Duodenal mucosa (tissue), 2 donors: ENCODE data around the gene GABRB1.

ENCODE experiments used
- H3K27ac ChIP-seq: one replicate; pipeline ENCODE4 v1.7.0; 2013; ENCODE audit warnings: low read depth, low read length
- H3K27me3 ChIP-seq, 2 donors: one replicate each; pipeline ENCODE4 v1.7.0; 2013; ENCODE audit warnings: low read length in 2 of 2, control low read depth in 1 of 2; ENCODE audit not compliant: insufficient read depth in 2 of 2, control insufficient read depth in 1 of 2
- H3K36me3 ChIP-seq, 2 donors: one replicate each; pipeline ENCODE4 v1.7.0; 2013; ENCODE audit warnings: low read length in 2 of 2, control low read depth in 1 of 2; ENCODE audit not compliant: insufficient read depth in 2 of 2, control insufficient read depth in 1 of 2
- H3K4me1 ChIP-seq, 2 donors: one replicate each; pipeline ENCODE4 v1.7.0; 2013; ENCODE audit warnings: low read length in 2 of 2, control low read depth in 1 of 2; ENCODE audit not compliant: insufficient read depth in 2 of 2, control insufficient read depth in 1 of 2
- H3K4me3 ChIP-seq, 2 donors: one replicate each; pipeline ENCODE4 v1.7.0; 2013; ENCODE audit warnings: low read length in 2 of 2, low read depth in 1 of 2
- H3K9ac ChIP-seq, 2 donors: one replicate each; pipeline ENCODE4 v1.7.0; 2013; ENCODE audit warnings: low read length in 2 of 2, low read depth in 1 of 2
- H3K9me3 ChIP-seq, 2 donors: one replicate each; pipeline ENCODE4 v1.7.0; 2013; ENCODE audit warnings: low read length in 2 of 2, control low read depth in 1 of 2; ENCODE audit not compliant: control insufficient read depth in 1 of 2

The GABRB1 gene

DNA sequence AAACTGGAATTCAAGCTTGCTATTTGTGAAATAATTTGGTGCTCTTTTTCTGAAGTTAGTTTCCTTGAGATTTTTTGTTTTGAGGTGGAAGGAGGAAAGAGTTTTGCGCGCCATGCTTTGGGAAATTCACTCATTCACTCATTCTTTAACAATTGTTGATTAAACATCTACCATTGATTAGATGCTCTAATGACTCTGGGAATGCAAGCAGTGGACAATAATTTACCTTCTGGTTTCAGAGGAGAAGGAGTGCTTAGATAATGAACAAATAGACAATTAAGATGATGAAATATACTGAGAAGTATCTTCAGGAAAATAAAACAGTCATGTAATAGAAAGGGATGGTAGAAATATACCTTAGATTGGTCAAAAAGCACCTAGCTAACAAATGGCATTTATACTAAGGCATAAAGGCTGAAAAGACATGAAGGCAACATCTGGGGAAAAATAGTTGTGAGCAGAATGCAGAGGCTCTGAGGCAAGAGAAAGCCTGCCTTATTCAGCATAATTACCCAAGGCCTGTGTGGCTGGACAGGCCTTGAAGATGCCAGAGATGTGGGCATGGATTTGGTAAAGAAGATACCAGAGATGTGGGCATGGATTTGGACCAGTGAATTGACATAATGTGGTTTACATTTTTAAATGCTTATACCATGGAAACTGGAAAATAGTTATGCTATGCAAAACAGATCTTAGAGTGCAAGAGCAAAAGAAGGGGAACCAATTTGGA lies 434.9 kb downstream of the GABRB1 start:
- peaks cover 6 to 8% of the 10 kb centered on the region in 2 donors for H3K4me1 ChIP-seq
- H3K9ac ChIP-seq: no peak overlapping the region
- H3K27me3 ChIP-seq: no peaks in the 10 kb centered on the region
- no peak overlapping the region for H3K27ac ChIP-seq
- H3K4me3 ChIP-seq: no peak overlapping the region
- H3K9me3 ChIP-seq: no peaks in the 10 kb centered on the region
- no peaks in the 10 kb centered on the region for H3K36me3 ChIP-seq

DNA sequence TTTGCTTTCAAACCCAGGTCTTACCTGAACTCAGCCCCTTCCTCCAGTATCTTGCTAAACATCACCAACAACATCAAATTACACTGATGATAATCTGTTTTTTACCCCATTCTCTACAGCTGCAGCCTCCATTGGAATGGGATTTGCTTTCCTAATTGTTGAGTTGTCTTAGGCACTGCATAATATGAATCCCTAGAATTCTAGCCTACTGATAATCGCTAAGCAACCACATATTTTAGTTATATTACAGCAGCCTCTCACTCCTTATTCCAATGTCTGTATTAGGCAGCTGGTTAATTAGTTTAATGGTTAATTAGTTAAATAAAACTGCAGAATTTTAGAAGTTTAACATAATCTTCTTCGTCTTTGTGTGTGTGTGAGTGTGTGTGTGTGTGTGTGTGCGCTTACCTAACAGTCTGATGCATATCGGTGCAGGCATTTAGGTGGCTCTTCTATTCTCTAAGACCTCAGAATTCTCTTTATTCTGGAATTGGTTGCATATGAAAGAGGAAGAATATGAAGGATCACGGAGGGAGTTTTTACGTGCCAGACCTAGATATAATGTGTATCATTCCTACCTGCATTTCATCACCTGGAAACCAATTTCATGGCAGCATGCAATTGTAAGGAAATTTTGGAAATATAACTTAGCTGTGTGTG lies 437.5 kb downstream of the GABRB1 start:
- Histone ChIP-seq H3K27me3 (no peaks in the 10 kb centered on the region), H3K9ac (no peak overlapping the region), H3K4me1 (peaks cover 2 to 4% of the 10 kb centered on the region in 2 donors), H3K36me3 (no peaks in the 10 kb centered on the region), H3K4me3 (no peak overlapping the region), H3K9me3 (no peaks in the 10 kb centered on the region), H3K27ac (no peak overlapping the region)

DNA sequence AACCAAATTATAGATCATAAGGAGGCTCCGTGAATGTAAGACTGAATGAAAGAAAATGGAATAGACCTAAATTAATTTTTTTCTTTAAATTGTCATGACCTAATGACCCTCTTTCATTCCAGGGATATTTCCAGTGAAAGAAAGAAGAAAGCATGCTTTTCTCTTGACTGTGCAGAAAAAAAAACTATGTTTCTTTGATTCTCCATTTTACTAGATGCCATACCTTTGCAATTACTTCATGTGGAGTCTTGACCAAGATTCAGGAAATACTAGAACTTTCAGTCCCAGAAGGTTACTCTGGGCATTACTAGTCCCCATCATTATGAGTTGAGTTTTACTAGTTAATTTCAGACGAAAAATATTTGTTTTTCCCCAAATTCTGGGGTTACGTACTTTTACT lies 438.6 kb downstream of the GABRB1 start:
- H3K4me3 ChIP-seq: no peak overlapping the region
- no peak overlapping the region for H3K27ac ChIP-seq
- no peaks in the 10 kb centered on the region for H3K9me3 ChIP-seq
- H3K9ac ChIP-seq: no peak overlapping the region
- no peaks in the 10 kb centered on the region for H3K27me3 ChIP-seq
- H3K4me1 ChIP-seq: no peaks in the 10 kb centered on the region
- no peaks in the 10 kb centered on the region for H3K36me3 ChIP-seq

DNA sequence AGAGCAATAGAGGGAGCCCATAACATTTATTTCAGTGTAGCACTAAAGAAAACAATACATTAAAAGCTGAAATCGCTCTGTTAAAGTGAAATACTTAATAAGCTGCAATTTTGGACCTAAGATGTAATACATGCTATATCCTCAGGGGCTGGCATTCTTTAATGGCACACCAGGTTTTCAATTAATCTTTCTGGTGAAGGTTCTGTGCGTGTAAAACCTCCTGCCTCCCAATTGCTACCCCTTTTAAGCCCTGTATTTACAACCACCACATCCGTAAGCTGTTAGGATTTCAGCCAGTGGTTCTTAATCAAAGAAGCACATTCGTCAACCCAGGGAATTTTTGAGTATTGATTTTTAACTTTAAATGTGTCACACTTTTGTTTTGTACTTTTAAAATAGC lies 439.7 kb downstream of the GABRB1 start:
- H3K27me3 ChIP-seq: no peaks in the 10 kb centered on the region
- H3K36me3 ChIP-seq: no peaks in the 10 kb centered on the region
- no peaks in the 10 kb centered on the region for H3K4me1 ChIP-seq
- H3K4me3 ChIP-seq: no peak overlapping the region
- no peak overlapping the region for H3K27ac ChIP-seq
- H3K9me3 ChIP-seq: no peaks in the 10 kb centered on the region
- no peak overlapping the region for H3K9ac ChIP-seq

DNA sequence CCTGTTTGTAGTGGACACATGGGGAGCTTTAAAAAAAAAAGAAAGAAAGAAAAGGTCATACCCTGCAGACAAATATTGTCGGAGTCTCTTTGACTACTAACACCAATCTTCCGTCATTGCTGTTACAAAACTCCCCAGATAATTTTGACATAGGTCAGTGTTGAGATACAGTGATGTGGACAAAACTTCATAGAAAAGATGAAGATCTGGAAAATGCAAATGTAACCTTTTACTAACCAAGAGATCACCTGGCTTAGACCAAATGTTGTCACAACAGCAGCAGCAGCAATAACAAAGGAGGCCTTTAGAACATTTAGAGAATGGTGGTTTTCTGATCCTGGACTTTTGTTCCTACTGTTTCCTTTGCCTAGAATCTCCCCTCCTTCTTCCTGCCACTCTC lies 440.2 kb downstream of the GABRB1 start:
- H3K27me3 ChIP-seq: no peaks in the 10 kb centered on the region
- H3K4me1 ChIP-seq: no peaks in the 10 kb centered on the region
- no peaks in the 10 kb centered on the region for H3K36me3 ChIP-seq
- H3K27ac ChIP-seq: no peak overlapping the region
- H3K9me3 ChIP-seq: no peaks in the 10 kb centered on the region
- H3K4me3 ChIP-seq: no peak overlapping the region
- no peak overlapping the region for H3K9ac ChIP-seq

DNA sequence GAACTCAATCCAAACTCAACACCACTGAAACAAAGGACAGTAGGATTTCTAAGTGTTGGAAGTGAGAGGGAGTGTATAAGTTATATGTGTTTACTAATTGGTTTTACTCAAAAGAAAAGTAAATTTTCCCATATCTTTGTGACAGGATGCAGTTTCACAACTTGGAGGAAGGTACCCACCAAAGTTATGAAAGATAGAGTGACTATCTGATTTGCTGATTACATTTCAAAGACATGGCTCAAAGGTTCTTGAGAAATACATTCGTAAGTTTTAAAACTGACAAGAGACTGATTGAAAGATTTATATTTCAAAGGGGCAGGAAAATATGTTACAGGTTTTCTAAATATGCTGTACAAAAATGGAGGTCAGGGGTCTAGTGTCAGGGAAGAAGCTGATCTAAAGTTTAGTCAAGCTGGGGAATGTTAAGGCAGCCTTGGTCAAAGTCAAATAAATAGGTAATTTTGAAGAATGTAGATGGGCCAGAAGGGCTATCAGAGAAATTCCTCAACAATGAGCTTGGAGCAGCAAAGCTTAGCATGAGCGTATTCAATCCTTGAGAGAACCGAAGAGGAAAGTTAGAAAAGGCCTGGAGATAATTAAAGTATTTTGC lies 441.9 kb downstream of the GABRB1 start:
- no peaks in the 10 kb centered on the region for H3K9me3 ChIP-seq
- no peak overlapping the region for H3K9ac ChIP-seq

DNA sequence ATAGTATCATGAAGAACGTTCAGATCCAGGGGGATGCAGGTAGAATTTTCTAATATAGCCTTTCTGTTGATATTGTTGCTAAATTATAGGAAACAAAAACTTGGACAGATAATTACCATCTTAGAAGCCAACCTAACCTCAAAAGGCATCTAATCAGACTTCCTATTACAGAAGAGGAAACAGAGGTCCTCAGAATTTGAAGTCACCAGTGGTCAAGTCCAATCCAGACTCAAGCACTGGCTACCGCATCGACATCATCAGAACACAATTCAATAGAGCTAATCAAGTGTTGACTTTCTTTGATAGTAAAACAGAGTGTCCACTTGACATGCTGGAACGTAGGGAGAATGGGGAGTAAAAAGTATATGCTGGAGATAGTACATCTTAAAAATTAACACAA lies 443.4 kb downstream of the GABRB1 start:
- no peaks in the 10 kb centered on the region for H3K9me3 ChIP-seq
- no peaks in the 10 kb centered on the region for H3K36me3 ChIP-seq
- no peak overlapping the region for H3K4me3 ChIP-seq
- no peaks in the 10 kb centered on the region for H3K27me3 ChIP-seq
- no peaks in the 10 kb centered on the region for H3K4me1 ChIP-seq
- no peak overlapping the region for H3K27ac ChIP-seq
- no peak overlapping the region for H3K9ac ChIP-seq

More for the DNA sequence above, 441.9 kb downstream of the GABRB1 start:
- Histone ChIP-seq H3K4me3 (no peak overlapping the region), H3K27me3 (no peaks in the 10 kb centered on the region), H3K4me1 (no peaks in the 10 kb centered on the region), H3K36me3 (no peaks in the 10 kb centered on the region), H3K27ac (no peak overlapping the region)

DNA sequence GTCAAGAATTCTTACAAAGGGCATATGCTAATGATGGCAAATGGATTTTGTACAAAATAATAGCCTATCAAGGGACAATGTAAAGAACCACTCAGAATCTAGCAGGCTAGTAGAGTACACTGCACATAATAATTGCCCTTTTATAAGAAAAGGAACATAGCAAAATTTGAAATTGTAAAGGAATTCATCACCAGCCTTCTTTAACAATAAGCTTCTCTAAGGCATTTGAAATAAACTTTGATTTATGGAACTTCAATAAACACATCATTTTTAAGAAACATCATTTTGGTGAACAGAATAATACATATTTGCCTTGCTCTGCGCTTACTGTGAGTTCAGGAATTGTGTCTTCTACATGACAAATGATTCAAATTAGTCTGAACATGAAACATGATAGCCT lies 444.0 kb downstream of the GABRB1 start:
- H3K4me3 ChIP-seq: no peak overlapping the region
- H3K9ac ChIP-seq: no peak overlapping the region
- H3K4me1 ChIP-seq: no peaks in the 10 kb centered on the region
- H3K9me3 ChIP-seq: no peaks in the 10 kb centered on the region
- no peak overlapping the region for H3K27ac ChIP-seq
- H3K27me3 ChIP-seq: no peaks in the 10 kb centered on the region
- H3K36me3 ChIP-seq: no peaks in the 10 kb centered on the region
